ENCODE measurements around the gene CHMP4B.

- TF ChIP-seq YY1 (IDR thresholded peaks at IDR 0.05), result no peak
- TF ChIP-seq CTCF (IDR thresholded peaks at IDR 0.05; ENCODE audit: low read depth, low read length, missing input control), result no peak
- TF ChIP-seq ZBTB33 (IDR thresholded peaks at IDR 0.05), result no peak
- TF ChIP-seq JUND (IDR thresholded peaks at IDR 0.05), result no peak
- TF ChIP-seq RAD21 (IDR thresholded peaks at IDR 0.05), result no peak
- no peak for TF ChIP-seq SP1 (IDR thresholded peaks at IDR 0.05)
- TF ChIP-seq TAF1 (conservative IDR thresholded peaks at IDR 0.05), result no peak
- no peak for TF ChIP-seq ATF3 (IDR thresholded peaks at IDR 0.05)
- TF ChIP-seq REST (IDR thresholded peaks at IDR 0.05), result no peak
These were observed 78.2 kb downstream of the CHMP4B start for GRCh38 chr20:33889312-33889711.

Data from liver (tissue), 3 donors.